GM12892 (cell line): Measurements from ENCODE around the gene ZNF639.

ENCODE experiments used
- POLR2AphosphoS5 ChIP-seq: IDR thresholded peaks from 2 replicates; pipeline ENCODE4 v1.6.1; 2011; ENCODE audit warnings: low read depth, low read length, control low read depth
- TAF1 ChIP-seq: IDR thresholded peaks from 2 replicates; pipeline ENCODE4 v1.6.1; 2011; ENCODE audit warnings: low read depth, mild to moderate bottlenecking, control low read depth, low read length, borderline replicate concordance

- TF ChIP-seq TAF1 (no peak), POLR2AphosphoS5 (no peak)
Measured at GRCh38 chr3:179279837-179280236, 43.0 kb upstream of the ZNF639 start.
